Esophagus (tissue), 2 donors: Measurements from ENCODE around the gene TLK1. TPM values are rescaled to one million over a fixed set of nuclear protein-coding genes. Genes with fewer than 3 reads are reported as not detected.

Experiments used
- H3K27ac ChIP-seq, 2 donors: one replicate each; pipeline ENCODE4 v1.5.1; 2013; ENCODE audit warnings: low read depth in 2 of 2, mild to moderate bottlenecking in 2 of 2, inconsistent platforms in 1 of 2, low read length in 1 of 2, moderate library complexity in 1 of 2
- H3K27me3 ChIP-seq, 2 donors: one replicate each; pipeline ENCODE4 v1.6.1; 2013; ENCODE audit warnings: low read length in 2 of 2, control low read depth in 1 of 2, mild to moderate bottlenecking in 1 of 2; ENCODE audit not compliant: insufficient read depth in 2 of 2, control insufficient read depth in 1 of 2
- H3K36me3 ChIP-seq, 2 donors: one replicate each; pipeline ENCODE4 v1.6.1; 2013; ENCODE audit warnings: low read length in 1 of 2; ENCODE audit not compliant: control insufficient read depth in 2 of 2, insufficient read depth in 2 of 2
- H3K4me1 ChIP-seq, 2 donors: one replicate each; pipeline ENCODE4 v1.6.1; 2013; ENCODE audit warnings: low read length in 1 of 2; ENCODE audit not compliant: control insufficient read depth in 2 of 2, insufficient read depth in 2 of 2
- H3K4me3 ChIP-seq, 2 donors: one replicate each; pipeline ENCODE4 v1.5.1; 2013; ENCODE audit warnings: low read length in 2 of 2, mild to moderate bottlenecking in 2 of 2, low read depth in 1 of 2, moderate library complexity in 1 of 2
- H3K9me3 ChIP-seq, 2 donors: one replicate each; pipeline ENCODE4 v1.6.1; 2013; ENCODE audit warnings: mild to moderate bottlenecking in 2 of 2, low read depth in 1 of 2, low read length in 1 of 2, moderate library complexity in 1 of 2; ENCODE audit not compliant: control insufficient read depth in 2 of 2, insufficient read depth in 1 of 2
- WGBS, 2 donors: extraction: QIAGEN DNeasy Blood & Tissue Kit; methylation state at CpG; one replicate each; pipeline ENCODE4 v1.1.7; 2013; 5-methylcytosine and 5-hydroxymethylcytosine counted together
- polyA plus RNA-seq, 2 donors: library from polyadenylated mRNA; stranded (reverse); fragments of 200-250 nt; gene quantifications; one replicate each; pipeline ENCODE4 v1.2.3, GENCODE V29; 2013
- donor health status: healthy with polysubstance abuse.
- donor health status: Bipolar disorder and iron deficiency.

TLK1 gene
- polyA plus RNA-seq, 2 donors, result 6.6 to 13.4 TPM

DNA sequence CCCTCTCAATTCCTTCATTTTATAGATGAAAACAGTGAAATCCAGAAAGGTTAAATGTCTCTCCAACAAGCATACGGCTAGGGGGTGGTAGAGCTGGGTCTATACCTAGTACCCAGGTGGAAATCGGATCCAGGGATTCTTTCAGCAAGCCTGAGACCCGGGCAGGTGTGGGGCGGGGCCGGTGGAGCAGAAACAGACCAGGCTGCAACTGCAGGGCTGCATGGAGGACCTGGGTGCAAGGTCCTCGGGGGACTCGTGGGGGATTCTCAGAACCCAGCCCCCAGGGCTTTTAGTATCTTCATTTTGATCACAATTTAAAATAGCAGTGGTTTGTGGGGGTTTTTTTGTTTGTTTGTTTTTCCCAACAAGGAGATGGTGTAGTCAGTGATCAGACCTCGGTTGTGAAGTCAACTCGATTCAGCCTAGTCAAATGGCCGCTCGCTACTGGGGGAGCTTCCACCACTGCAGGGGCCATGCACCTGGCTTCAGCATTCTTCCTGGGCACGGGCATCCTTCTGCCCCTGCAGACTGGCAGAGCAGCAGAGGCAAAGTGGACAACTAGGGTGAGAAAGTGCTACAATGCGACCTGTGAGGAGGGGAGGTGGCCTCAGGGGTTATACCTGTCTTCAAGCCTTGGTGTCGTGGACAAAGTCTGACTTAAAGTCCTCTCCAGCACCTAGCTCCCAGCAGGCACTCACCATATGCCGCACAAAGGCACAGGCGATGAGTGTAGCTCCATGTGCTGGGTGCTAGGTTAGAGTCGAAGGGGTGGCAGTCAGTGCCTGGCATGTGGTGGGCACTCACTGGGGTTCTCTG, 185.4 kb downstream of the TLK1 start:
- peaks cover 0 to 2% of the 10 kb centered on the region in 2 donors for H3K4me1 ChIP-seq
- H3K36me3 ChIP-seq, result no peaks in the 10 kb centered on the region
- H3K27ac ChIP-seq, result no peak overlapping the region
- H3K4me3 ChIP-seq, result no peak overlapping the region
- H3K27me3 ChIP-seq, result no peaks in the 10 kb centered on the region
- H3K9me3 ChIP-seq, result no peaks in the 10 kb centered on the region
- 81 to 87% methylated on average over 17 of the region's 17 CpGs for WGBS, 2 donors

DNA sequence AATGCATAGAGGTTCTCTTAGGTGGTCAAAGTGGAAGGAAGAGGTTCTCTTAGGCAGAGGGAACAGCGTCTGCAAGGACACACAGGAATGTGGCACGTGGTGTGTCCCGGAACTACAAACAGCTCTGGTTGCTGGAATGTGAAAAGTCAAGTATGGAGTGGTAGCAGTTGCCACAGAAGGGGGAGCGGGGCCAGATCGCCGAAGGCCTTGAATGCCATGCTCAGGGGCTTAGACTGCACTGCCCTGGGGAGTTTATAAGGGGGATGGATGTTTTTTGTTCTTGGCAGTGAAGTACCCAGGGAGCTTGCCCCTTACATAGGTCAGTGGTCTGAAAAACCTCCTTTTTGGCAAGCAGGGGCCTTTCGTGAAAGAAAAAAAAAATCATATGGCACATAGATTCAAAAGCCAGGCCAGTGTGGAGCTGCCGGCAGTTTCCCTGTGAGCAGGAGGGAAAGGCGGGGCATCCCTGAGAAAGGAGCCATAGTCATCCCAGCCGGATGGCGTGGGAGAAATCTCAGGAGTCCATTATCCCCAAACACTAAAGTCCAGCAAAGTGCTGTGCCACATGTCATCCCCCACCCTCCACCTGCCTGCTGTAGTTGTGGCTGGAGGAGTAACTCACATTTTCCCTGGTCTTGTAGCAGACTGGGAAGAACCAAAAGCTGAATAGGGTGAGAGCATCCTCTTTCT, 186.2 kb downstream of the TLK1 start:
- no peak overlapping the region for H3K27ac ChIP-seq
- peak overlapping the region in 1 of 2 donors; percentile 66 for H3K4me3 ChIP-seq
- no peaks in the 10 kb centered on the region for H3K36me3 ChIP-seq
- H3K27me3 ChIP-seq, result no peaks in the 10 kb centered on the region
- 60 to 62% methylated on average over 11 of the region's 11 CpGs for WGBS, 2 donors
- H3K9me3 ChIP-seq, result no peaks in the 10 kb centered on the region
- H3K4me1 ChIP-seq, result peaks cover 0 to 2% of the 10 kb centered on the region in 2 donors

DNA sequence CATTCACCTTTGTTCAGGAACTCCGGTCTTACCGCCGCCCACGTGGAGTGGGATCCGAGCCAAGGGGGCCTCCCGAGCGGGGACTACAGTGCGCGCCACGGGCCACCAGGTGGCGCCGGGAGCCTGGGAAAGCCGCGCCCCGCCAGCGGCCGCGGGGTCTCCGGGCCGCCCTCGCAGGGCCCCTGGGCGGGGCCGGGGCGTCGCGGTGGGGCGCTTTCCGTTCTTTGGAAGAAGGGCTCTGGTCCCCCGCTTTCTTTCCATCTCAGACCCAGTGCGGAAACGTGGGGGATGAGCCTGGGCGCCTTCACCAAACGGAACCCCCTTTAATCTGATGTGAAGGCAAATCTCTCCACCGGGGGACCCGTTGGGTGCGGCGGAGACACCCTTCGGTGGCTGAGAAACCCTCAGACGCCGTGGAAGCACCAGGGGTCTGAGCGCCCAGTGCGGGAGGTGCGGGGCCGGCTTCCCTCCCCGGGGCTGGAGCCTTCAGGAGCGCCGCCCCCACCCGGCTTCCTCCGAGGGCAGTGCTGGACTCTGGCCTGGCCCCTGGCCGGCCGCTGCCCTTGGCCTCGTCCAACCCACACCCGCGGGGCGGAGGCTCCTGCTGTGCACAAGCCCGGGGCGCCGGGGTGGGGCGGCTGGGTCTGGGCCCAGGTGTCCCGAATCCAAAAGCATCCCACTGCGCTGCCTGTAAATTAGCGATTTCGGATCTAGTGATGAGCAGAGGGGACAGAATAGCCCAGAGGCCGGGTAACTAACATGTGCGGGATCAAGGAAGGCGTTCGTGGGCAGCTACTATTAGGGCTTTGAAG, 187.0 kb downstream of the TLK1 start:
- Histone ChIP-seq H3K4me1 (peaks cover 0 to 2% of the 10 kb centered on the region in 2 donors), H3K4me3 (peak overlapping the region; percentile 65 to 66), H3K36me3 (no peaks in the 10 kb centered on the region), H3K27me3 (no peaks in the 10 kb centered on the region), H3K27ac (peak overlapping the region; percentile 73 to 78), H3K9me3 (no peaks in the 10 kb centered on the region)
- WGBS, 2 donors, result 6% methylated on average over 67 of the region's 67 CpGs

DNA sequence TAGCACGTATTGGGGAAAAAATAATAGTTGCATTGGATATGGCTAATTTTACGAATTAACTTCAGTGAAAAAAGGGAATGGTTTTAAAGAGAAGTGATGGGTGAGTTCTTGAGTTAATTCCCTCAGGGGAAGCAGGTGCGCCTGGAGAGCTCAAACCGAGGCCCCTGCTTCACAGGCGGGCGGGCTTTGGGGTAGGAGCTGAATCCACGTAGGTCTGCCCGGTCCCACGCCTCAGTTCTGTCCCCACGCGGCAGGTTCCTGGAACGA, 187.5 kb downstream of the TLK1 start:
- WGBS, 2 donors, result 4% methylated on average over 12 of the region's 12 CpGs
- Histone ChIP-seq H3K4me3 (peak overlapping the region; percentile 65 to 66), H3K9me3 (no peaks in the 10 kb centered on the region), H3K36me3 (no peaks in the 10 kb centered on the region), H3K27ac (no peak overlapping the region), H3K27me3 (no peaks in the 10 kb centered on the region), H3K4me1 (peaks cover 0 to 2% of the 10 kb centered on the region in 2 donors)

DNA sequence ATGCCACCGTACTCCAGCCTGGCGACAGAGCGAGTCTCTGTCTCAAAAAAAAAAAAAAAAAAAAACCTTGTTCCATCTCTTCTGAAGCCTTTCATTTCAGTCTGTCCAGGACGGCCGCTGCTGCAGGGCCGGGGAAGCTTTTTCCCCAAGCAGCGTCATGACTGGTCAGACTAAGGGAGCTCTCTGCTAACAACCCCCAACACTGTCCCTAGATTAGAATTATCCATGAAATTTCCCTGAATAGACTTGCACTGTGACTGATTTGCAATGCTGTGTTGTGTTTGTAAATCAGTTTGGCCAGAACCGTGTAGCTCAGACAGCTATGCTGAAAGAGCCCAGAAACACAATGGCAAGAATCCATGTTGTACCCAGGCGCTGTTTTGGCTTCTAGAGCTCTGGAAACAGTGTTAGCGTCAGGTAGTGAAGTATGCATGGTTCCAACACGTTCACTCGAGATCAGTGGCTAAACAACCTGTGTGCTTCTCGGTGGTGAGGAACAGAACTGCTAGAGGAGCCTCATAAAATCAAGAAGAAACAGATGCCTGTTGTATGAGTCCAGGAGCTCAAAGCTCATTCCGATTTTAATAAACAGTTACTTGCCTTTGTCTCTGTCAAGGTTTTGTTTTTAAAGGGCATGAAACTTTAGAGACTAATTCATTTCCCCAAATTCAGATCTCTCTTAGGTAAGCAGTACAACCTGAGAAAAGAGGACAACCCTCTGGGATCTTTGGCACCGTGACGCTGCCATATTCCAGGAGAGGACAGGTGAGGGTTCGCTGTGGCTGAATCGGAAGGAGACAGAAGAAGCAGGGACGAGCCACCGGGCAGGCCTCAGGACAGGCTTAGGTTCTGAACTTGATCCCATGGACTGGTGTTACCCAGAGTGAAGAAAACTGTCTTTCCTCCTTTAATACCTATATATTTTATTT, 188.1 kb downstream of the TLK1 start:
- WGBS, 2 donors, result 62 to 69% methylated on average over 20 of the region's 20 CpGs
- Histone ChIP-seq H3K4me3 (peak overlapping the region in 1 of 2 donors; percentile 65), H3K36me3 (peaks cover 0 to 3% of the 10 kb centered on the region in 2 donors), H3K27me3 (no peaks in the 10 kb centered on the region), H3K9me3 (no peaks in the 10 kb centered on the region), H3K27ac (no peak overlapping the region), H3K4me1 (peaks cover 0 to 2% of the 10 kb centered on the region in 2 donors)

DNA sequence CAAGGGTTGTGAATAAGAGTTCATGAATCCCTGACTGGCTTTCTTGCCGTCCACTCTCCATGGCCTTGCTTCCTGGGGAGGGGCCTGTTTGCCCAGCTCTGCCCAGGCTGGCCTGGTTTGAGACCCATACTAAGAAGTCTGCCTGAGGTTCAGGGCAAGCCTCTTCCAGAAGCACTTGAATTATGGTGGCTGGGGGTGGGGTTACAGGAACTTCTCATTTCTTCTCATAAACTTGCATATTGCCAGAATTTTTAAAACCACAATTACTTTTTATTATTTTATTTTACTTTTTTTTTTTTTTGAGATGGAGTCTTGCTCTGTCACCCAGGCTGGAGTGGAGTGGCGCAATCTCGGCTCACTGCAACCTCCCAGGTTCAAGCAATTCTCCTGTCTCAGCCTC, 189.6 kb downstream of the TLK1 start:
- WGBS, 2 donors, result 91 to 92% methylated on average over 3 of the region's 3 CpGs
- H3K27ac ChIP-seq, result no peak overlapping the region
- no peak overlapping the region for H3K4me3 ChIP-seq
- peaks cover 0 to 2% of the 10 kb centered on the region in 2 donors for H3K4me1 ChIP-seq
- peaks cover 0 to 6% of the 10 kb centered on the region in 2 donors for H3K36me3 ChIP-seq
- no peaks in the 10 kb centered on the region for H3K9me3 ChIP-seq
- H3K27me3 ChIP-seq, result no peaks in the 10 kb centered on the region

DNA sequence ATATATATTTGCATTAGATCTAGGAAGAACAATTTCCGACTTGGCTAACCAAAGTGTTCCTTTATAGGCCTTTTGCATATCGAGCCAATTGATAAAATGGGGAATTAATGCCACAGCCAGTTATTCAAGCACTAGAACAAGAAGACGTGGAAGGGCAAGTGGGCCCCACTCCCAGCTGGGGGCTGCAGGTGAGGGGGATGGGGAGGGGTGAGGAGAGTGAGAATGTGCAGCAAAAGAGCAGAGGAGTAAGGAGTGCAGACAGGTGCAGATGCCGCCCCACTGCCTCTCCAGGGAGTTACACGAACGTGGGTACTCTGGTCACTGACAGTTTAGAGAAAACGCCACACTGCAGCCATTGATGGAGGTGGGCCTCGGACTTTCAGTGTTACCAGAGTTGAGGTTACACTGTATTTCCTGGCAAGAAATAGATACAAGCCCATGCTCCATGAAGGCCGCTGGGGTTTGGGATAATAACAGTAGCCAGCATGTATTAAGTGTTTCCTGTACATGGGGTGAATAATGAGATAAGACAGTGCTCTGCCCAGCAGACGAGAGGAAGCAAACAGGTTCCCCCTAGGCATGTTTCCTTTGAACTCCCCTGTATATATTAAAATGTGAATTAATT, 190.7 kb downstream of the TLK1 start:
- peaks cover 0 to 15% of the 10 kb centered on the region in 2 donors for H3K36me3 ChIP-seq
- no peaks in the 10 kb centered on the region for H3K9me3 ChIP-seq
- H3K27ac ChIP-seq, result no peak overlapping the region
- peaks cover 2 to 4% of the 10 kb centered on the region in 2 donors for H3K4me1 ChIP-seq
- H3K27me3 ChIP-seq, result no peaks in the 10 kb centered on the region
- no peak overlapping the region for H3K4me3 ChIP-seq
- 67 to 71% methylated on average over 10 of the region's 10 CpGs for WGBS, 2 donors

DNA sequence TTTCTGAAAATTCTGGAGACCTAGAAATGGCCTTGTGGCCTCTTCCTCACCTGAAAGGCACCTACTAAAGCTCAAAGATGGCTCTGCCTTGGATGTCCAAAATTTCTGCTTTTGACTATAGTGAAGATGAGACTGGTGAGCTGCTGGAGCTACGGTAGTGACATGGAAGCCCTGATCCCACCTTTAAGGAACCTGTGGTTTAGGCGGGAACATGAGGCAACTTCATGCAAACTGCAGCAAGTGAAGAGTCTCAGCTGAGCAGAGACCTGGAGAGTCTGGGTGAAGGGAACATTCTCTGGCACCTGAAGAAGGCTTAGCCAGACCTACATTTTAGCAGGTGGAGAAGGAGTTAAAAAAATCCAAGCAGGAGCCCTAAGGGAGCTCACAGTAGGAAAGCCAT, 191.7 kb downstream of the TLK1 start:
- Histone ChIP-seq H3K9me3 (no peaks in the 10 kb centered on the region), H3K36me3 (peaks cover 0 to 18% of the 10 kb centered on the region in 2 donors)
- WGBS, 2 donors, result 88% methylated on average over 2 of the region's 2 CpGs

More for the DNA sequence above, 191.7 kb downstream of the TLK1 start:
- Histone ChIP-seq H3K27me3 (no peaks in the 10 kb centered on the region), H3K4me1 (peaks cover 2 to 4% of the 10 kb centered on the region in 2 donors), H3K27ac (no peak overlapping the region), H3K4me3 (no peak overlapping the region)
